ENCODE measurements around the gene YIF1A.

YIF1A gene

GRCh38 chr11:66248903-66249302, 40.0 kb downstream of the YIF1A start:
- DNase-seq (ENCODE audit: low read depth in 2 of 3, low spot score in 2 of 3) = no peak

DNA sequence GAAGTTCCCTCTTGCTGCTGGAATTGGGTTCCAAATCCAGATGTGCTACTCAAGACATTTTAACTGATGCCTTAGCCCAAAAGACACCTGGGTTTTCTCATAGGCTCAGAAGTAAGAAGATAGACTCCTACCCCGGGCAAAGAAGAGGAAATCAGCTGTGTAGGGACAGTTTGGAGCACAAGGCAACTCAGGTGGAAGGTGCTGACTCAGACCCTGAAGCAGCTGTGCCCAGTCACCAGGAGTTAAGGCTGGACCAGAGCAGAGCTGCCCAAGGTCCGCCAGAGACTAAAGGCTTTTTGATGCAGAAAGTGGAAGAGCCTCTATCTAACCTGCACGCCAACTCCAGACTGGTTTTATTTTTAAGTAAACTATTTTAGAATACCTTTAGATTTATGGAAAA, 41.1 kb downstream of the YIF1A start:
- DNase-seq (ENCODE audit: low read depth in 2 of 3, low spot score in 2 of 3) = no peak

DNA sequence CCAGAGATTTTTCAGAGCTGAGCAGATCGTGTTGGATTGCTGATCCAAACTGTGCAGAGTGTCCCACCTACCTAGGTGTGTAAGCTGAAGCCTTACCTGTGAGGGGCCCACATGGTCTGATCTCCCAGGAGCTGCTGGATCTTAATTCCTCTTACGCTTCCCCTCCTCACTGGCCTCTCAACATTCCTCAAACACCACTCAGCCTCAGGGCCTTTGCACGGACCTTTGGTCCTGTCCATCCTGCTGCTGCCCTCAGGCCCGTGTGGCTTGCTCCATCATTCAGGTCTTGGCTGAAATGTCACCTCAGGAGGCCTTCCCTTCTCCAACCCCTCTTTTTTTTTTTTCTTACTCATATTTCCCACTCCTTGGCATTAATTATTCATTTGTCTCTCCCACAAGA, 41.6 kb downstream of the YIF1A start:
- DNase-seq (ENCODE audit: low read depth in 2 of 3, low spot score in 2 of 3) = no peak

GRCh38 chr11:66243782-66244535, 45.0 kb downstream of the YIF1A start:
- no peak for DNase-seq (ENCODE audit: low read depth in 2 of 3, low spot score in 2 of 3)

DNA sequence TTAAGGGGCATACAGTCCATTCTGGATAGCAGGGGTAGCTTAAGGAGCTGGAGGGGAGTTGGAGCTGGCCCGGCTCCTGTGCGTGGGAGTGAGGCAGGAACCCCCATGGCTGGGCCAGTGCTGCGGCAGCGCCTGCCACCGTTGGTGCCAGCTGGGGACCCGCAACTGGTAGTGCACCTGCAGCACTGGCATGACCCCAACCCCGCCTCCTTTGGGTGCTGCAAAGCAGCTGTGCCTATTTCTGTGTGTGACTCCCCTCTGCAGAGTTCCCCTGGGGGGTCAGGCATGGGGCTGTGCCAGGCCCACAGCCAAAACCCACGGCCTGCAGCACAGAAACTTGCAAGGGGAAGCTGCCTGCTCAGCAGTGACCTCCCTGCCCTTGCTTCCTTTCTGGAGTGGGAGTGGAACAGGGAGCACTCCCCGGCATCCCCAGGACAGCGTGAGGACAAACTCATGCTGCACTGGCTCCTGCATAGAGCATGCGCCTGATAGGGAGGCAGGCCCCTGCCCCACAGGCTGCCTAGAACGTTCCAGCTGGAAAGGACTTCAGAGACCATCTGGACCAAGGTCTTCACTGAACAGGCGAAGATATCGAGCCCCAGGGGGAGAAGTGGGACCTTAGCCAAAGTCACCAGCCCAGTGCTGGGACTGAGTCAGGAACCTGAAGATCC, 46.7 kb downstream of the YIF1A start:
- no peak for DNase-seq (ENCODE audit: low read depth in 2 of 3, low spot score in 2 of 3)

GRCh38 chr11:66240781-66241136, 48.2 kb downstream of the YIF1A start:
- DNase-seq (ENCODE audit: low read depth in 2 of 3, low spot score in 2 of 3) = no peak

- no peak for DNase-seq (ENCODE audit: low read depth in 2 of 3, low spot score in 2 of 3)
Observed at GRCh38 chr11:66239998-66240780, 48.8 kb downstream of the YIF1A start.

DNA sequence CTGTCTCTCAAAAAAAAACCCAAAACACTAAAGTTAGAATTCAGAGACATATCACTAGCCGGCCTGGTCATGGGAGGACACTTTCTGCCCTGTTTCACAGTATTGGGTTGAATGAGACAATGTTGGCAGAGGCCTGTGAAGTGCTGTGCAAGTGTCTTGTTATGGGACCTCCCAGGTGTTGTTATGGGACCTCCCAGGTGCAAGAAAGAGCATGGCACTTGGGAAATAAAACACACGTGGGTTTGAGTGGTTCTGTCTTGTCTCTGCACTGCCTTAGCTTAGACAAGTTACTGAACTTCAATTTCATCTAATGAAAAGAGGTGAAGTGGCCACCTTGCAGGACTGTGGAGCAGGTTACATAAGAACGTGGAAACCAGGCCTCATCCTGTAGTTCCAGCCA, 49.4 kb downstream of the YIF1A start:
- no peak for DNase-seq (ENCODE audit: low read depth in 2 of 3, low spot score in 2 of 3)

DNA sequence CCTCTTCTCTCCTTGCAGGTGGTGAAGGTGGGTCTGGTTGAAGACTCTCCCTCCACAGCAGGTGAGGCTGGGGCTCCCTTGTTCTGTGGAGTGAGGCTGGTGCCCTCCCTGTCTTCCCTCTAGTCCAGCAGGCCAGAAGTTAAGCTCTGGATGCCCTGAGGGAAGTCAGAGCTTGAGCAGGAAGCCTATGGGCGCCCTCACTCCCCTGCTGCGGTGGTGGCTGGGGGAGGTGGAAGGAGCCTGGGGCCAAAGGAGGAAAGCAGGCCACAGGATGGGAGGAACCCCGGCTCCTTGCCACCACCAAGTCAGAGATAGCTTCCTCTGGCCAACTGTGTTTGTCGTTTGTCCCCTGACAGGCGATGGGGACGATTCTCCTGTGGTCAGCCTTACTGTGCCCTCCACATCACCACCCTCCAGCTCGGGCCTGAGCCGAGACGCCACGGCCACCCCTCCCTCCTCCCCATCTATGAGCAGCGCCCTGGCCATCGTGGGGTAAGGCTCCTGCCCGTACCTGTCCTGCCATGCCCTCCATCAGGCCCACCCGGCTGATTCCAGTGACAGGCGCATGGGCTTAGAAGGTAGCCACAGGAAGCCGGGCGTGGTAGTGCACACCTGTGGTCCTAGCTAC, 50.0 kb downstream of the YIF1A start:
- DNase-seq (ENCODE audit: low read depth in 2 of 3, low spot score in 2 of 3) = no peak

- DNase-seq (ENCODE audit: low read depth in 2 of 3, low spot score in 2 of 3) = no peak
Observed at GRCh38 chr11:66237867-66238266, 51.1 kb downstream of the YIF1A start.

DNA sequence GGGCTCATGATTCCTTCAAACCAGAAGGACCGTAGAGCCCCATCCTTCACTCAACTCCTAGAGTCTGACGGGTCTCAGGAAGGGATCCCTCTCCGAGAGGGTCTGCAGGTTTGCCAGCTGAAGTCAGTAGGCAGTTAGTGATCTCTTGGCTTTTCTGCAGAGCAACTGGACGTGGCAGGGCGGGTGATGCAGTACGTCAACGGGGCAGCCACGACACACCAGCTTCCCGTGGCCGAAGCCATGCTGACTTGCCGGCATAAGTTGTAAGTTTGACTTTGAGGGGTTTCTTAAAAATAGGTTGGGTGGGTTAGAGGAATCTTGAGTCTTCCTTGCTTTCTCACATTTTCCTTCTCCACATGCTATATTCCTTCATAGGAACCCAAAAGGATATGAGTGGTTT, 53.8 kb downstream of the YIF1A start:
- DNase-seq (ENCODE audit: low read depth in 2 of 3, low spot score in 2 of 3) = no peak

Data from activated CD8-positive, alpha-beta memory T cell treated with anti-CD3 and anti-CD28 coated beads for 48 hours (primary cell).